GM23338 (cell line): ENCODE results near the gene UNC13A. TPM values are rescaled to one million over a fixed set of nuclear protein-coding genes. Genes with fewer than 3 reads are reported as not detected.

Experiments used
- ATAC-seq: fragments of 200-7000 bp; cut with Tn5 transposase; 3 replicates; pipeline ENCODE4 v1.9.1; 2020
- DNase-seq: peaks from one replicate; pipeline ENCODE4 v3.0.0-alpha.2; 2015; ENCODE audit warnings: low spot score
- H2AFZ ChIP-seq: fragments of 200-600 bp; sonication (generic); 2 replicates; pipeline ENCODE4 v1.8.0; 2016; ENCODE audit warnings: antibody characterized with exemption, mild to moderate bottlenecking, moderate library complexity
- H3F3A ChIP-seq: fragments of 200-600 bp; sonication (generic); replicated peaks from 2 replicates; pipeline ENCODE4 v1.8.0; 2017; ENCODE audit warnings: antibody characterized with exemption, mixed run types, low read depth
- H3K27ac ChIP-seq: fragments of 200-600 bp; sonication (generic); 2 replicates; pipeline ENCODE4 v1.6.1; 2016; ENCODE audit warnings: low read depth
- H3K27me3 ChIP-seq: fragments of 200-600 bp; sonication (generic); 2 replicates; pipeline ENCODE4 v1.8.0; 2016; ENCODE audit warnings: mild to moderate bottlenecking, mixed run types, moderate library complexity; ENCODE audit not compliant: insufficient read depth
- H3K36me3 ChIP-seq: fragments of 200-600 bp; sonication (generic); 2 replicates; pipeline ENCODE4 v1.8.0; 2016; ENCODE audit warnings: mild to moderate bottlenecking; ENCODE audit not compliant: insufficient read depth
- H3K4me1 ChIP-seq: fragments of 200-600 bp; sonication (generic); 2 replicates; pipeline ENCODE4 v1.8.0; 2016; ENCODE audit warnings: mild to moderate bottlenecking, moderate library complexity; ENCODE audit not compliant: insufficient read depth
- H3K4me2 ChIP-seq: fragments of 200-600 bp; sonication (generic); 2 replicates; pipeline ENCODE4 v1.7.1; 2017; ENCODE audit warnings: mixed run types
- H3K4me3 ChIP-seq: fragments of 200-600 bp; sonication (generic); 2 replicates; pipeline ENCODE4 v1.6.1; 2016; ENCODE audit warnings: mixed run types
- H3K79me2 ChIP-seq: fragments of 200-600 bp; sonication (generic); replicated peaks from 2 replicates; pipeline ENCODE4 v1.8.0; 2017; ENCODE audit warnings: mild to moderate bottlenecking; ENCODE audit not compliant: insufficient read depth
- H3K9me2 ChIP-seq: fragments of 200-600 bp; sonication (generic); 2 replicates; pipeline ENCODE4 v1.8.0; 2017; ENCODE audit not compliant: insufficient read depth
- H4K20me1 ChIP-seq: fragments of 200-600 bp; sonication (generic); replicated peaks from 2 replicates; pipeline ENCODE4 v1.8.0; 2017; ENCODE audit warnings: mild to moderate bottlenecking; ENCODE audit not compliant: insufficient read depth
- H3K27ac Mint-ChIP-seq: 2 replicates; pipeline ENCODE4 v1.8.0; 2020; ENCODE audit warnings: inconsistent platforms, mild to moderate bottlenecking, moderate library complexity, mixed read lengths
- H3K27me3 Mint-ChIP-seq: 3 replicates; pipeline ENCODE4 v1.8.0; 2022; ENCODE audit warnings: low read depth, mild to moderate bottlenecking, moderate library complexity, mixed read lengths, inconsistent platforms; ENCODE audit not compliant: insufficient read depth, poor library complexity
- H3K36me3 Mint-ChIP-seq: 3 replicates; pipeline ENCODE4 v1.8.0; 2021; ENCODE audit warnings: low read depth, mild to moderate bottlenecking, inconsistent platforms, moderate library complexity, mixed read lengths
- H3K4me1 Mint-ChIP-seq: 3 replicates; pipeline ENCODE4 v1.8.0; 2020; ENCODE audit warnings: mild to moderate bottlenecking, inconsistent platforms, mixed read lengths
- H3K4me3 Mint-ChIP-seq: 3 replicates; pipeline ENCODE4 v1.8.0; 2021; ENCODE audit warnings: moderate library complexity, mild to moderate bottlenecking, inconsistent platforms, mixed read lengths
- H3K9me3 Mint-ChIP-seq: 3 replicates; pipeline ENCODE4 v1.8.0; 2020; ENCODE audit warnings: moderate library complexity, mild to moderate bottlenecking, inconsistent platforms, mixed read lengths
- EZH2 ChIP-seq: fragments of 200-600 bp; sonication (generic); IDR thresholded peaks from one replicate; pipeline ENCODE4 v1.8.0; 2017; ENCODE audit warnings: antibody characterized with exemption, mild to moderate bottlenecking, low read depth; ENCODE audit not compliant: unreplicated experiment
- EZH2phosphoT487 ChIP-seq: fragments of 200-600 bp; sonication (generic); IDR thresholded peaks from one replicate; pipeline ENCODE4 v1.8.1; 2018; ENCODE audit warnings: antibody characterized with exemption; ENCODE audit not compliant: unreplicated experiment
- JUNB ChIP-seq: IDR thresholded peaks from one replicate; pipeline ENCODE4 v1.6.1; 2016; ENCODE audit warnings: antibody characterized with exemption; ENCODE audit not compliant: unreplicated experiment
- POLR2AphosphoS5 ChIP-seq: IDR thresholded peaks from 2 replicates; pipeline ENCODE4 v1.6.1; 2016; ENCODE audit warnings: antibody characterized with exemption, low read depth
- STAT1 ChIP-seq: IDR thresholded peaks from one replicate; pipeline ENCODE4 v1.6.1; 2016; ENCODE audit warnings: antibody characterized with exemption; ENCODE audit not compliant: unreplicated experiment
- ZNF114 ChIP-seq: fragments of 250-450 bp; sonication (Bioruptor Pico); IDR thresholded peaks from 2 replicates; pipeline ENCODE4 v1.5.0; 2020; ENCODE audit warnings: mild to moderate bottlenecking, moderate library complexity
- ZNF331 ChIP-seq: fragments of 250-450 bp; sonication (Bioruptor Pico); IDR thresholded peaks from 2 replicates; pipeline ENCODE4 v1.5.0; 2020; ENCODE audit warnings: low read depth, mild to moderate bottlenecking, moderate library complexity
- polyA plus RNA-seq: library from polyadenylated mRNA; unstranded; fragments of >200 nt; fragmentation: Nextera tagmentation; extraction: Ambion mirVana; gene quantifications from 2 replicates; pipeline ENCODE4 v1.2.1, GENCODE V29; 2016
- total RNA-seq: library from RNA; depleted of rRNA; stranded (reverse); fragments of >200 nt; shearing (Covaris generic); gene quantifications from 2 replicates; pipeline ENCODE4 v1.2.3, GENCODE V29; 2014
- TF ChIP-seq, protein P1 (sequence below), 2 experiments: fragments of 200-600 bp in 1 of 2; sonication (generic) in 1 of 2; conservative IDR thresholded peaks; 2 replicates each; pipeline versions ENCODE4 v1.5.1 to v1.6.1; 2016 to 2017; ENCODE audit warnings: antibody characterized with exemption in 2 of 2, low read depth in 2 of 2, mild to moderate bottlenecking in 2 of 2, moderate library complexity in 1 of 2
- TF ChIP-seq, protein P2 (sequence below): fragments of 250-450 bp; sonication (Bioruptor Pico); IDR thresholded peaks from 2 replicates; pipeline ENCODE4 v1.5.0; 2020; ENCODE audit warnings: mild to moderate bottlenecking, moderate library complexity

Gene UNC13A
- total and polyA plus RNA-seq, 2 experiments from 2014 or later: 9.5 to 30.4 TPM

DNA sequence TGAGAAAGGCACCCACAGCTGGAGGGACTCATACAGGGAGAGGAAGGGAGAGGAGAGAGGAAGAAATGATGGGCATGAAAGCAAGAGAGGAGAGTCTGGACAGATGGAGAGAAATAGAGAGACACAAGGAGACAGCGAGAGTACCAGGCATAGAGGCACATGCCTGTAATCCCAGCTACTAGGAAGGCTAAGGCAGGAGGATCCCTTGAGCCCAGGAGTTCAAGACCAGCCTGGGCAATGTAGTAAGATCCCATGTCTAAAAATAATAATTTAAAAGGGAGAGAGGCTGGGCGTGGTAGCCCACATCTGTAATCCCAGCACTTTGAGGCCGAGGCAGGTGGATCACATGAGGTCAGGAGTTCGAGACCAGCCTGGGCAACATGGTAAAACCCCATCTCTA lies 9.3 kb downstream of the UNC13A start:
- ATAC-seq: no peak
- Histone ChIP-seq H3K36me3 (no peaks in the 10 kb centered on the region), H2AFZ (no peak overlapping the region), H3K27me3 (peaks cover 3% of the 10 kb centered on the region; the same call in 1 of the 2 replicates), H4K20me1 (peaks cover 24% of the 10 kb centered on the region), H3K79me2 (peaks cover 56% of the 10 kb centered on the region), H3K4me2 (no peak overlapping the region), H3K4me1 (peaks cover 25% of the 10 kb centered on the region), H3F3A (0 out of 2 replicates have a peak, but pooled peaks cover 3% of the 10 kb centered on the region), H3K4me3 (no peak overlapping the region), H3K9me2 (no peaks in the 10 kb centered on the region), H3K27ac (no peak overlapping the region)
- peaks cover 39% of the 10 kb centered on the region for H3K4me1 Mint-ChIP-seq
- TF ChIP-seq ZNF331 (CRISPR knock-in tag) (no peak), STAT1 (no peak), POLR2AphosphoS5 (no peak), EZH2phosphoT487 (no peak), EZH2 (no peak)
- H3K27me3 Mint-ChIP-seq: peaks cover 18% of the 10 kb centered on the region
- H3K36me3 Mint-ChIP-seq: peaks cover 13% of the 10 kb centered on the region; the same call in 2 of the 3 replicates
- H3K27ac Mint-ChIP-seq: no peak overlapping the region
- H3K4me3 Mint-ChIP-seq: peak overlapping the region; percentile 7; the same call in 1 of the 3 replicates
- no peaks in the 10 kb centered on the region for H3K9me3 Mint-ChIP-seq
- no peak for DNase-seq

DNA sequence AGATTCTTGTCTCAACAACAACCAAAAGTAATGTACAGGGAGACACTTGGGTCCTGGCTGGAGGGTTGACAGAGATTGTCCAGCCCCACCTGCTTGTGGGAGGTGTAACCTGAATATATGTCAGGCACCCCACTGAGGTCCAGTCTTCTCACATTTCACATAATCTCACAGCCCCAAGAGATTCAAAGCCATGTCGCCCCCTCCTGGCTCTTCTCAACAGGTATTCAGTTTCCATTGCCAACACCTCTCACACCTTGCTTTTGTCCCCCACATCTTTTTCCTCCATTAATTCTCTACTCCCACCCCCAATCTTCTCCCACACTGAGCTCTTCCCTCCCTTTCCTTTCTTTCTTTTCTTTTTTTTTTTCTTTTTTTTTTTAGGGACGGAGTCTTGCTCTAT lies 11.2 kb downstream of the UNC13A start:
- peaks cover 20% of the 10 kb centered on the region for H3K27me3 Mint-ChIP-seq
- no peak overlapping the region for H3K4me3 Mint-ChIP-seq
- Histone ChIP-seq H3K27ac (no peak overlapping the region), H3K79me2 (peaks cover 38% of the 10 kb centered on the region), H3K4me3 (no peak overlapping the region), H3K4me2 (no peak overlapping the region), H3K9me2 (no peaks in the 10 kb centered on the region), H3K36me3 (no peaks in the 10 kb centered on the region), H3K4me1 (peaks cover 25% of the 10 kb centered on the region), H2AFZ (no peak overlapping the region), H3K27me3 (peaks cover 3% of the 10 kb centered on the region; the same call in 1 of the 2 replicates), H3F3A (no peaks in the 10 kb centered on the region), H4K20me1 (peaks cover 11% of the 10 kb centered on the region)
- DNase-seq (peak; percentile 67), ATAC-seq (no peak)
- H3K4me1 Mint-ChIP-seq: peaks cover 39% of the 10 kb centered on the region
- H3K9me3 Mint-ChIP-seq: no peaks in the 10 kb centered on the region; the same call in 2 of the 3 replicates
- H3K36me3 Mint-ChIP-seq: peaks cover 23% of the 10 kb centered on the region
- TF ChIP-seq, protein P1, sequence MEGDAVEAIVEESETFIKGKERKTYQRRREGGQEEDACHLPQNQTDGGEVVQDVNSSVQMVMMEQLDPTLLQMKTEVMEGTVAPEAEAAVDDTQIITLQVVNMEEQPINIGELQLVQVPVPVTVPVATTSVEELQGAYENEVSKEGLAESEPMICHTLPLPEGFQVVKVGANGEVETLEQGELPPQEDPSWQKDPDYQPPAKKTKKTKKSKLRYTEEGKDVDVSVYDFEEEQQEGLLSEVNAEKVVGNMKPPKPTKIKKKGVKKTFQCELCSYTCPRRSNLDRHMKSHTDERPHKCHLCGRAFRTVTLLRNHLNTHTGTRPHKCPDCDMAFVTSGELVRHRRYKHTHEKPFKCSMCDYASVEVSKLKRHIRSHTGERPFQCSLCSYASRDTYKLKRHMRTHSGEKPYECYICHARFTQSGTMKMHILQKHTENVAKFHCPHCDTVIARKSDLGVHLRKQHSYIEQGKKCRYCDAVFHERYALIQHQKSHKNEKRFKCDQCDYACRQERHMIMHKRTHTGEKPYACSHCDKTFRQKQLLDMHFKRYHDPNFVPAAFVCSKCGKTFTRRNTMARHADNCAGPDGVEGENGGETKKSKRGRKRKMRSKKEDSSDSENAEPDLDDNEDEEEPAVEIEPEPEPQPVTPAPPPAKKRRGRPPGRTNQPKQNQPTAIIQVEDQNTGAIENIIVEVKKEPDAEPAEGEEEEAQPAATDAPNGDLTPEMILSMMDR (conservative IDR thresholded peaks at IDR 0.05; ENCODE audit: low read depth in 2 of 2): peak; percentile 62 to 66
- TF ChIP-seq POLR2AphosphoS5: no peak
- H3K27ac Mint-ChIP-seq: no peak overlapping the region

DNA sequence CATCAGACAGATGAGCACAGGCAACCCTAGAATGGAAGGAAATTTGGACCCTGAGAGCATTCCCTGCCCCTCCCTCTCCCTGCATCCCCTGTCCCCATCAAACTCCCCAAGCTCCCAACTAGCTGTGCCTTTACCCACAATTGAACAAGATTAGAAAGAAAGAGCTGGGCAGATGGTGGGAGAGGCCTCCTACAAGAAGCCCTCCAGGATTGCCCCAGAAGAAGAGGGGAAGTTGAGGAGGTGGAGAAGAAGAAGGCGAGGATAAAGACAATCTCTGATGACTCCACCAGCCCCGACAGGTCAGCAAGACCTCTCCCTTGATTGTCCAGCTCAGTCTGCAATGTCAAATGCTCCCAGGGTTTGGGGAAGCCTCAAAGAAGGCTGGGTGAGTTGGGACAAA lies 11.9 kb downstream of the UNC13A start:
- peaks cover 6% of the 10 kb centered on the region for H4K20me1 ChIP-seq
- H3K9me2 ChIP-seq: no peaks in the 10 kb centered on the region
- H3K9me3 Mint-ChIP-seq: no peaks in the 10 kb centered on the region; the same call in 2 of the 3 replicates
- no peak overlapping the region for H3K4me3 Mint-ChIP-seq
- H3K27me3 Mint-ChIP-seq: peaks cover 21% of the 10 kb centered on the region
- ATAC-seq (no peak), DNase-seq (no peak)
- H3K36me3 Mint-ChIP-seq: peaks cover 26% of the 10 kb centered on the region
- no peak overlapping the region for H3K4me3 ChIP-seq
- peaks cover 2% of the 10 kb centered on the region; the same call in 1 of the 2 replicates for H3K27me3 ChIP-seq
- H3K27ac ChIP-seq: no peak overlapping the region
- no peak overlapping the region for H2AFZ ChIP-seq
- no peak overlapping the region for H3K27ac Mint-ChIP-seq
- H3K79me2 ChIP-seq: peaks cover 31% of the 10 kb centered on the region
- H3K36me3 ChIP-seq: no peaks in the 10 kb centered on the region
- H3K4me2 ChIP-seq: no peak overlapping the region
- peaks cover 24% of the 10 kb centered on the region for H3K4me1 ChIP-seq
- no peaks in the 10 kb centered on the region for H3F3A ChIP-seq
- peaks cover 38% of the 10 kb centered on the region for H3K4me1 Mint-ChIP-seq
- TF ChIP-seq STAT1: no peak
- TF ChIP-seq EZH2phosphoT487: no peak
- no peak for TF ChIP-seq ZNF114 (CRISPR knock-in tag)
- TF ChIP-seq JUNB: no peak
- TF ChIP-seq, protein P2, sequence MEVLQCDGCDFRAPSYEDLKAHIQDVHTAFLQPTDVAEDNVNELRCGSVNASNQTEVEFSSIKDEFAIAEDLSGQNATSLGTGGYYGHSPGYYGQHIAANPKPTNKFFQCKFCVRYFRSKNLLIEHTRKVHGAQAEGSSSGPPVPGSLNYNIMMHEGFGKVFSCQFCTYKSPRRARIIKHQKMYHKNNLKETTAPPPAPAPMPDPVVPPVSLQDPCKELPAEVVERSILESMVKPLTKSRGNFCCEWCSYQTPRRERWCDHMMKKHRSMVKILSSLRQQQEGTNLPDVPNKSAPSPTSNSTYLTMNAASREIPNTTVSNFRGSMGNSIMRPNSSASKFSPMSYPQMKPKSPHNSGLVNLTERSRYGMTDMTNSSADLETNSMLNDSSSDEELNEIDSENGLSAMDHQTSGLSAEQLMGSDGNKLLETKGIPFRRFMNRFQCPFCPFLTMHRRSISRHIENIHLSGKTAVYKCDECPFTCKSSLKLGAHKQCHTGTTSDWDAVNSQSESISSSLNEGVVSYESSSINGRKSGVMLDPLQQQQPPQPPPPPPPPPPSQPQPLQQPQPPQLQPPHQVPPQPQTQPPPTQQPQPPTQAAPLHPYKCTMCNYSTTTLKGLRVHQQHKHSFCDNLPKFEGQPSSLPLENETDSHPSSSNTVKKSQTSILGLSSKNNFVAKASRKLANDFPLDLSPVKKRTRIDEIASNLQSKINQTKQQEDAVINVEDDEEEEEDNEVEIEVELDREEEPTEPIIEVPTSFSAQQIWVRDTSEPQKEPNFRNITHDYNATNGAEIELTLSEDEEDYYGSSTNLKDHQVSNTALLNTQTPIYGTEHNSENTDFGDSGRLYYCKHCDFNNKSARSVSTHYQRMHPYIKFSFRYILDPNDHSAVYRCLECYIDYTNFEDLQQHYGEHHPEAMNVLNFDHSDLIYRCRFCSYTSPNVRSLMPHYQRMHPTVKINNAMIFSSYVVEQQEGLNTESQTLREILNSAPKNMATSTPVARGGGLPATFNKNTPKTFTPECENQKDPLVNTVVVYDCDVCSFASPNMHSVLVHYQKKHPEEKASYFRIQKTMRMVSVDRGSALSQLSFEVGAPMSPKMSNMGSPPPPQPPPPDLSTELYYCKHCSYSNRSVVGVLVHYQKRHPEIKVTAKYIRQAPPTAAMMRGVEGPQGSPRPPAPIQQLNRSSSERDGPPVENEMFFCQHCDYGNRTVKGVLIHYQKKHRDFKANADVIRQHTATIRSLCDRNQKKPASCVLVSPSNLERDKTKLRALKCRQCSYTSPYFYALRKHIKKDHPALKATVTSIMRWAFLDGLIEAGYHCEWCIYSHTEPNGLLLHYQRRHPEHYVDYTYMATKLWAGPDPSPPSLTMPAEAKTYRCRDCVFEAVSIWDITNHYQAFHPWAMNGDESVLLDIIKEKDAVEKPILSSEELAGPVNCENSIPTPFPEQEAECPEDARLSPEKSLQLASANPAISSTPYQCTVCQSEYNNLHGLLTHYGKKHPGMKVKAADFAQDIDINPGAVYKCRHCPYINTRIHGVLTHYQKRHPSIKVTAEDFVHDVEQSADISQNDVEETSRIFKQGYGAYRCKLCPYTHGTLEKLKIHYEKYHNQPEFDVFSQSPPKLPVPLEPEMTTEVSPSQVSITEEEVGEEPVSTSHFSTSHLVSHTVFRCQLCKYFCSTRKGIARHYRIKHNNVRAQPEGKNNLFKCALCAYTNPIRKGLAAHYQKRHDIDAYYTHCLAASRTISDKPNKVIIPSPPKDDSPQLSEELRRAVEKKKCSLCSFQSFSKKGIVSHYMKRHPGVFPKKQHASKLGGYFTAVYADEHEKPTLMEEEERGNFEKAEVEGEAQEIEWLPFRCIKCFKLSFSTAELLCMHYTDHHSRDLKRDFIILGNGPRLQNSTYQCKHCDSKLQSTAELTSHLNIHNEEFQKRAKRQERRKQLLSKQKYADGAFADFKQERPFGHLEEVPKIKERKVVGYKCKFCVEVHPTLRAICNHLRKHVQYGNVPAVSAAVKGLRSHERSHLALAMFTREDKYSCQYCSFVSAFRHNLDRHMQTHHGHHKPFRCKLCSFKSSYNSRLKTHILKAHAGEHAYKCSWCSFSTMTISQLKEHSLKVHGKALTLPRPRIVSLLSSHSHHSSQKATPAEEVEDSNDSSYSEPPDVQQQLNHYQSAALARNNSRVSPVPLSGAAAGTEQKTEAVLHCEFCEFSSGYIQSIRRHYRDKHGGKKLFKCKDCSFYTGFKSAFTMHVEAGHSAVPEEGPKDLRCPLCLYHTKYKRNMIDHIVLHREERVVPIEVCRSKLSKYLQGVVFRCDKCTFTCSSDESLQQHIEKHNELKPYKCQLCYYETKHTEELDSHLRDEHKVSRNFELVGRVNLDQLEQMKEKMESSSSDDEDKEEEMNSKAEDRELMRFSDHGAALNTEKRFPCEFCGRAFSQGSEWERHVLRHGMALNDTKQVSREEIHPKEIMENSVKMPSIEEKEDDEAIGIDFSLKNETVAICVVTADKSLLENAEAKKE (CRISPR knock-in tag): no peak
